Glomerular visceral epithelial cell (primary cell): Measurements from ENCODE around the gene GAS2.
A peak's percentile ranks its signal among the peaks of the same experiment; 100 is the strongest.

Source experiments
- DNase-seq: peaks from one replicate; pipeline ENCODE4 v3.0.0-alpha.2; 2016; ENCODE audit errors: extremely low spot score

Gene GAS2

DNA sequence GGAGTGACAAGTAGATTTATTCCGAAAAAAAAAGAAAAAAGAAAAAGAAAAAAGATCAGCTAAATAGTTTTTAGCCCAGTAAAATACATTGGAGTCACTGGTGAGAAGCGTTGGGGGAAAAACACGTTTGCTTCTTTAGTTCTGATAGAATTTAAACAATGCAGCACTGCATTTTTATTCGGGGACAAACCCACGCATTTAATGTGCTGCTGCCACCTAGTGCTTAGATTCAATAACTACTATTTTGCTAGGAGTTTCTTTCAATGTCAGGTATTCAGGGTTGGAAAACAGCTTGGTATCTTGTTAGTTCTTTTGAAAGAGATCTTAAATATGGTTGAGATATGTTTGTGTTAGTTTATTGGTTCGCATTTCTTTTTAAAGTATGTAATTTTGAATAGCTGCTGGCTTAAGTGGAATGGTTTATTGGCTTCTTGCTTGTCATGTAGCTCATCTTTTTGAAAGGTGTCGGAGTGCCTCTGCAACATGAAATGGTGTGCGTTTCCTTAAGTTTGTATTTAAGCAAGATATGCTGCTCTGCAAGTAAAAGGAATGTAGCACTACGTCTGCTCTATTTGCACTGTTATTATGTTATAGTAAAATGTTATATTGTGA, 121.2 kb downstream of the GAS2 start:
- peak; percentile 22 for DNase-seq

DNA sequence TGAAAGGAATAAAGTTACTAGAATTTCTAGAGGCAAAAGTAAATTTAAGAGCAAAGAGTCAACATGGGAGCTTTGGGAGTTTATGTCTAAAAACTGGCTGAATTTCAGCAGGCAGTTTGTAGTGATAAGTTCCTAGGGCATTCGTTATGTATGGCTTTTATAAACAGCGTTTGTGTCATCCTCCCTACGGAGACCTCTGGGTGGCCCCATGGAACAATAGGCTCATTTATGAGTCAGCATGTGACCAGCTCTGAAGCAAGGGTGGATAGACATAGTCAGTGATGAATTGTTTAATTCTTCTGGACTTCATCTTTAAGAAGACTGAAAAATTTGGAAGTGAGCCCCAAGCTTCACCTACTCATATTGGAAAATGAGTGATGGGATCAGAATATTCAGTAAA, 126.1 kb downstream of the GAS2 start:
- DNase-seq: no peak

DNA sequence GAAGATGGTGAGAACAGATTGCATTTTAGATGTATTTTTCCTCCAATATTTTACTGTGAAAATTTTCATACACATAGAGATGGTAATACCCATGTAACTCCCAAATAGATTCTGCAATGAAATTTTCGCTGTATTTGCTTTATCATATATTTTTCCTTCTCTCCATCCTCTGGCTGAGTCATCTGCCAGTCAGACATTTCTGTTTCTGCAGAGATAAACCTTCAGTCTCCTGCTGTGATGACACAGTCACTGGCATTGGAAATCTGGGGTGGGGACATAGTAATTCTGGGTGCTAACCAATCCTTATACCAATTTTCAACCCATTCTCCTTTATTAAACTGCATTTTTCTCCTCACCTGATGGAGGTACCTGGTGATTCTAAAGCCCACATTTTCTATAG, 129.5 kb downstream of the GAS2 start:
- DNase-seq: no peak

DNA sequence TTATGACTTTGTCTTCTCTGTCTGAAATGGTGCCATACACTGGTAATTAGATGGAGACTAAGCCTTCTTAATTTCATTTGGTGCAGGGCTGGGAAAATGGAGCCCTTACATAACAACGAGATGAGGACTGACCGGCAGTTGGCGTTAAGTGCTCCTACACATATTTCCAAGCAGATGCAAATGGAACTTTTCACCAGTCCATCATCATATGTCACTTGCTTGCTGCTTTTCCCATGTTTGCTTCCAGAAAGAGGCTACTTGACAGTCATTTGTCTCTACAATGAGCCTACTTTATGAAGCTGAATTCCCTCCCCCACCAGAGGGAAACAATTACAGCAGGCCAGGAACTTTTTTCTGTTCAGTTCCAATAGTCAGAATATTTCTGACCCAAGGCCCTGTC, 130.6 kb downstream of the GAS2 start:
- DNase-seq: no peak

DNA sequence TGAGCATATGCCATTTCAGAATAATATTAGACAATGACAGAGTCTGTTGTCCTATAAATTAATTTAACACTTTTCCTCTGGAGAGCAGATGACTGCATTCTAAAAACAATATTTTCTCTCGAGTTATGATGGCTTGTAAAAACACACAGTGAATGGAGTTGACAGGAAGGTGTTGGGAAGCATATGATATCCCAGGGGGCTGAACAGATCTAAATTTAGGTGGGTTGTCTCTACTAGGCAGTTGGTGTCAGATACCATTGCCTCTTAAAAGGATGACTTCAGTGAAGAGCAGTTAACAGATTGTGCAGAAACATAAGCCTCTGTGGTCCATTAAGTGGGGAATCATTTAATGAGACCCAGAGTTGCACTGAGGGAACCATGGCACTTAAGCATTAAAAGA, 132.5 kb downstream of the GAS2 start:
- no peak for DNase-seq

DNA sequence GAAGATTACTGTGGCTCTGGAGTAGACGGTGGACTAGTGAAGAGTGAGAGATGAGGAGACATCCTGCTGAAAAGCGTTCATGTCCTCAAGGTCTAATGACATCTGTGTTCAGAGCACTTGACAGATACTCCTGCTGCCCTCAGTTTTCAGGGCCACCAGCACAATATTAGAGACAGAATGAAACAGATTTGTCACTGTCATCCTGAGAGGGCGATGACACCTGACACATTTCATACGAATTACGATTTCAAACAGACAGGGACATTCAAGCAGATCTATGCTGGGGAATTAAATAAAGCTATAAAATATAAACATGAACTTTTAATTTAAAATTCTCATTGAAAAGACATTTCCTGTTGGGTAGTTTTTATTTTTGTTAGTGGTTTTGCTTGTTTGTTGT, 134.1 kb downstream of the GAS2 start:
- DNase-seq: no peak

DNA sequence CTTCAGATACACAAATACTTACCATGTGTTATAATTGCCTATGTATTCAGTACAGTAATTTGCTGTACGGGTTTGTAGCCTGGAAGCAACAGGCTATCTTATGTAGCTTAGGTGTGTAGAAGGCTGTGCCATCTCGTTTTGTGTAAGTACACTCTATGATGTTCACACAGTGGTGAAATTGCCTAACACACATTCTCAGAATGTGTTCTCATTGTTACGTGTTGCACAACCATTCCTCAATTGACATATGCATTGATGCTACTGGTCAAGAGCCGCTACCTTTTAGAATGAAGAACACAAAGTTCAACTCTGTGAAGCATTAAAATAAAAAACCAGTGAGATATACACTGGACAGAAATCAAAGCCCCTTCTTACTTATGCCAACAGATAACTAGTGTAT, 136.4 kb downstream of the GAS2 start:
- DNase-seq: no peak

DNA sequence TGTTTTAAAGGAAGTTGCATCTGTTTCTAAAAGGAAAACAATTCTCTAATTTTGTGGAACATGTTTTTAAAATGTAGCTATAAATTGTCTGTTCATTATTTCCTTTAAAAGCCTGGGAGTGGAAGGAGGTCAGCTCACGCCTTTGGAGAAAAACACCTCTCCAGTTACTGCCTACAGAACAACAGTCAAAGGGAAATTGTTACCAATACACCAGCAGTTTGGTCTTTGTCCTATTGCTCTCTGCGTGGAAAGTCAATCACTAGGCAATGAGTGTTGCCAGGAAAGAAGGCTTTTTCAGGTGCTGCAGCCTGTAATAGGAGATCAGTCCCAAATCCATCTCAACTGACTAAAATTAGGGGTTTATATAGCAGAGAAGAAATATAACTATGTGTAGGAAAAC, 141.0 kb downstream of the GAS2 start:
- DNase-seq: no peak

DNA sequence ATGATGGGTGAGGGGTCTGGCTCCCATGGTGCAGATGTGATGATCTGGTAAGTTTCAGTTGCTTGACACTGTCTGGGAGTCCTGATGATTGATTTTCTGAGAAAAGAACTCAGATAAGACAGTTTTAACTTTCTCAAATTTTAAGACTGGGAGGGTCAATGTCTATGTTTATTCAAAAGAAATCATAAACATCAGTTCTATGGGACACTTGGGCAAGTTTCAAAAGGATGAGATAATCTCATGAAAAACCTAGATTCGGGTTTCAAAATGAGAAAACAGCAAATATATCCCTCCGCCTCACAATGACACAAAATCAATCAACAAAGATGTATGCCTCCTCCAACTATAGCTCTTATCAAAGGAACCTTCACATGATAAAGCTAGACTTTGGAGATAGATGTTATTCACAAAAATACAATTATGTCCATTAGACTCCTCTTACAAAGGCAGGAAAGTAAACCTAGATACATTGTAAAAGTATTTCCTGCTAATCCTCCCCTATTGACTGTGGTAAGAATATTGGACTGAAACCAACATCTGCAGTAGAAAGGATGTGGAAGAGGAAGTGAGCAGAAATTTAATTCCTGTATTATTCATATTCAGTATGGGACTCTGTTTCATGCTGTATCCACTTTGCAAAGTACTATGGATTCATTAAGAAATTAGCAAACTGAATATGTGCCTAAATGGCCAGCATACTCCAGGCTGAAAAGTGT, 141.6 kb downstream of the GAS2 start:
- DNase-seq: no peak

DNA sequence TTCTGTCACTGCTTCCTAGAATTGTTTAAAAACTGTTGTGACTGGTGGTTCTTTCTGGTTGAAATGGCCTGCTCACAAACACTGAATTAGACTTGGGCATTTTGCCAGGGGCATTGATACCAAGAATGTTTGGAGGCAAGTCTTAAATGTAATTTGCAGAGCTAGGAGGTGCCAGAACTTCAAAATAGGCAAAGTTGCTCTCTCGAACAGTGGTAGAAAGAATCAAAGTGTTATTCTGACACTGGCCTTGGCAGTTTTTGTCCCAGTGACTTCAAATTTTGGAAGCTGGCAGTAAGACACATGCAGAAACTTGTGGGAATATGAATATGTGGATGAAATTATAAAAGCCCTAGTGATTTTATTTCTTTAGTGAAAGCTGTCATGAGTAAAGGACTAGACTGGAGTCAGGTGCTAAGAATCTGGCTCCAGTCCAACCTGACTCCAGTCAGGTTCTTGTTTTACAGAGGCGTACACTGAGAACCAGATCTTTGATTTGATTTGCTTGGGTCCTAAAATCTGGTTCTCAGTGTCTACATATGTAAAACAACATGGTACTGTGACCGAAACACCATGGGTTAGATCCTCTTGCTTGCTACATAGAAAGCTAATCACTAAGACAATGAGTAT, 142.3 kb downstream of the GAS2 start:
- DNase-seq: no peak

DNA sequence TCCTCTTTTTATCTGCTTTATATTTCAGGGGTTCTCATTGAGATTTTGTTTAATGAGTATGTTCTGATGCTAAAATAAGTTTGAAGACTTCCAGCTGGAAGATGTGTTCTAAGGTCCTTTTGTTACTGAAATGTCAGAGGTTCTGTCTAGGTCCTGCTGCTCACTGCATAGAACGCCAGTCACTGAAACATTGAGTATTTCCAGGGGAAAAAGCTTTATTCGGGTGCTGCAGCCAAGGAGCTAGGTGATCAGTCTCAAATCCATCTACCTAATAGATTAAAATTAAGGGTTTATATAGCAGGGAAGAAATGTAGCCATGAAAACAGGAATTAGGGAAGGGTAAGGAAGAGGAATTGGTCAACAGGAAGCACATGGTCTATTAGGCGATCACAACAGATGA, 143.5 kb downstream of the GAS2 start:
- DNase-seq: no peak

DNA sequence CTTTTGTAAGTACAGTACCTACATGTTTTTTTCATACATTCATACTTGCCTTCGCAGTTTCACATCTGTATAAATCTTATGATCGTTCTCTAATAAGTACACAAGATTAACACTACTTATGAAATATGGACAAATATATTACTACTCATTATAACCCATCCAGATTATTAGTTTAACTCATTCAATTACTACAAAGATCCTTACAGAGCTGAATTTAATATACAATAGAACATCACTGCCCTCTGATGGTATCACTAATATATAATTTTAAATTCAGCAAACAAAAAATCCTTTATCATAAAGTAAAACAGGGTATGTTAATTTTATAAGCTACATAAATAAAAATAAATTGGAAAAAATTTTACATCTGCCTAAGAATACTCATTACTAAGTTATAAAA, 155.8 kb downstream of the GAS2 start:
- DNase-seq: no peak

DNA sequence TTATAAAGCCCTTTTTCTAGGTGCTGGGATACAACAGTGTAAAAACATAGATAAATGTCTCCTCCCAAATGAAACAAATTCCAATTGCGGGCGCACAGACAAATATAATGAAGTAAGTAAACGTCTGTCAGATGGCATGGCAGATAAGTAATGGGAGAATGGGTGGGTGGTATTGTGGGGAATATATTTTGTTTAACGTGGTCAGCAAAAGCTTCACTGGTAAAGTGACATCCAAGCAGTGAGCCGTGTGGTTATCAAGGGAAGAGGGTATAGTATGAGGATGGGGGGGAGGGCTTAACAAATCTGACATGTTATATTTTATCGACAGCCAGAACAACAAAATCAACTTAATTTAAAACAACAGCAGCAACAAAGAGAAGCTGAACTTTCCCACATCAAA, 162.0 kb downstream of the GAS2 start:
- DNase-seq: peak; percentile 0

DNA sequence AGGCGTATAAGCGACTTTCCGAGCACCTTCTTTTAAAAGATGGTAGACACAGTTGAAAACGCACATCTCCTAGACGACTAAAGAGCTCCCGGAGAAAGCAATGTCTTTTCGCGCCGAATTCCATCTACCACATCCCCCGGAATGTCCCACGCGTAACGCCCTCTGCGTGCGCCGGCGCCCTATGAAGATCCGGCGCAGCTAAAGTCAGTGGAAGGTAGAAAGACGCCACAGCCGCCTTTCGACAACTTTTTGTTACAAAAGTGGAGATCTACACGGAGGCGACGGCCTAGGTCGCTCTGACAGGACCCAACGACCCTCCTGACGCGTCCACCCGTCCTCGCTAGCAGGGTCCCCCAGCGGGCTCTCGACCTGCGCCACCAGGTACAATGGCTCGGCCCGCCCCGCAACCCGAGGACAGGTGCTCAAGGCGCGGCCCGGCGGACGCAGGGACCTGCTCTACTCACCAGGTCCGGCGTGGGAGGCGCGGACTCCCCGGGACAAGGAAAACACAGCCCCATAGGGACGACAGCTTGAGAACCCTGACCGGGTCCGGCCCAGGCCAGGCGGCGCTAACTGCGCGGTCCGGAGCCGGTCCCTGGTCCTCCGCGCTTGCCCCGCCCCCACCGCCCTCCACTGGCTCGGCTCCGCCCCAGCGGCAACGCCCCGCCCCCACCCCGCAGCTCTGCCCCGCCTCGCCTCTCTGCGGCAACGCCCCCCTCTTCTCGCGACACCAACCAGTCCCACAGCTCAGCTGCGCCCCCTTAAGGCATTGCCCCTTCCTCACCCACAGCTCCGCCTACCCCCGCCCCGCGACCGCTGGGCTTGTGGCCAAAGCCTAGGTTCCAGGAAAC, 163.0 kb downstream of the GAS2 start, which contains the start of gene SVIP:
SVIP (minus strand) TSS at position 571 of the 851 bp plus-strand sequence; CDS start at position 518, 53 bp downstream.
- peak; percentile 95 for DNase-seq

DNA sequence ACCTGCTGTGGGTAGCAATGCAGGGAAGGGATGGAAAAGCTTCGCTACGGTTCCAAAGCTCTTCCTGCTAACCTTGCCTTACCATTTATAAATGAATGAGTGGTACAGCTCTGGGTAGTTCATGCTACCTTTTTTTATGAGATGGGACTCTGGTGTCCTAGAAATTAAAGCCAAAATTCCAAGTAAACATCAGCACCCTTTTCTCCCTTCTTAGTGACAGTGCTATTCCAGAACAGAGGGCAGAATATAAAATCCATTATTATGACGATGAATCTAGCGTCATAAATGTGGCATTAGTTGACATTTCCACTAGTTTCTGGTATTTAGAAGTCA, 163.6 kb downstream of the GAS2 start:
- DNase-seq: no peak

DNA sequence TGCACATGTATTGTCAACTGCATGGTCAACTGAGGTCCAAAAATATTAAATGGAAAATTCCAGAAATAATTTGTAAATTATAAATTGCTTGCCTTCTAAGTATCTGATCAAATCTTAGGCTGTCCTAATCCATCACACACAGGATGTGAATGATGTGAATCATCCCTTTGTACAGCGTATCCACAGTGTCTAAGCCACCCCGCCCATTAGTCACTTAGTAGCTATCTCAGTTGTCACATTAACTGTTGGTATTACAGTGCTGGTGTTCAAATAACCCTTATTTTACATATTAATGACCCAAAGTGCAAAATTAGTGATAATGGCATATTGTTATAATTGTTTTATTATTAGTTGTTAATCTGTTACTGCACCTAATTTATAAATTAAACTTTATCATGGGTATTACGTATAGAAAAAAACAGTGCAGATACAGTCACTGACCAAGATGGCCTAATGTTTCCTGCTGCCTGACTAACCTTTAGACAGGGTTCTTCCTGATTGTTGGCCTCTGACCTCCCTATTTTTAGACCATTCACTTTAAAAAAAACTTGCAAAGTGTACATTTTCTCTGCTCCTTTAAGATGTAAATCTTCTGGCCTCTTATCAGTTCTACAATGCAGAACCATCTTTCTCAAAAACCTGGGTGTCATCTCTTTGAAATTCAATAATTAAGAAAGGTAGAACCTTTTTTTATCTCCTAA, 166.1 kb downstream of the GAS2 start:
- peak; percentile 5 for DNase-seq

DNA sequence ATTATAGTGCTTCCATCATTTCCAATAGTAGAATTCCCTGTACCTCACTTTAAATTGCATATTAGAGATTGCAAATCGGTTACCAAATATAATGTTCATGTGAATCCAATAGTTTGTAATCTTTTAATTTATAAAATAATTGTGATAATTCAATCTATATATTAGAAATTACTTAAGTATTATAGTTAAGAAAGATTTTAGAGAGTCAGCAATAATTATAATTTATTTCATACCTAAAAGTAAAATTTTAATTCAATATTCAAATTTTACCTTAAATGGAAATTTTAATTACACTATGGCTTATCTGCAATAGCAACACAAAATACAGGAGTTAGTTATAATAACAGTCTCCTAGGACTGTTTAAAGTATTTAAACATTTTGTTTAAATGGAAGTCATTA, 180.3 kb downstream of the GAS2 start:
- DNase-seq: no peak

DNA sequence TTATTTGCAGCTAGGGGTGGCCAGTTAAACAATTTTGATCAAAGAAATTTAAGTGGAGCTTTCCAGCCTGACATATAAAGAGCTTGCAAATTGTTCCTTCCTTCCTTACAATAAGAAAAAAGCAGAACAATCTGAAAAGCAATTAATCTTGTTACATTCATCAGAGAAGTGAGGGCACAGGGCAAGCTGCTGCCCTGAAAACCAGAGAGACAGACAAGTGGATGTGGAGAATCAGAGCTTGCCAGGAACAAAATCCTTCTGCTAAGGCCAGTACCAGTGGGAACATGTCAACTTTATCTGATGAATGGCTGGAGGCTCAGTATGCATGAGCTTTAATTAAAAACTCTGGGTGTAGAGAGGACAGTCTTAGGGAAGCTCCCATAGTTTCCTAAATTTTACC, 185.1 kb downstream of the GAS2 start:
- no peak for DNase-seq

DNA sequence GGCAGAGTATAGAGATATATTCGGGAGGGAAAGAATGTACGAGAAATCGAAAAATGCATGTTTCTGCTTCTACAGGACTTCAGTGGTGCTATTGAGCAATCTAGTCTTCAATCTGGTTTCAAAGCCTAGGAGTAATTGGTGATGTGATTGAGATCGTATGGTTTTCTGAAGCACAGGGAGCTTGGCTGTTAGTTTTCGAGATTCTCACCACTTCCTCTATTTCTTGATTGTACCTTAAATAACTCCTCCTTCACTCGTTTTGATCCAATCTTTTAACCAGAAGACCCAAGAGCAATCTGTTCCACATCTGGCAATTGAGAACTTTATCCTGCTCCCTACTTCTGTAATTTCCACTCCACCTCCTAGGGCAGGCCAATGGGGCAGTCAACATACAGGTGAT, 193.3 kb downstream of the GAS2 start:
- DNase-seq: no peak

DNA sequence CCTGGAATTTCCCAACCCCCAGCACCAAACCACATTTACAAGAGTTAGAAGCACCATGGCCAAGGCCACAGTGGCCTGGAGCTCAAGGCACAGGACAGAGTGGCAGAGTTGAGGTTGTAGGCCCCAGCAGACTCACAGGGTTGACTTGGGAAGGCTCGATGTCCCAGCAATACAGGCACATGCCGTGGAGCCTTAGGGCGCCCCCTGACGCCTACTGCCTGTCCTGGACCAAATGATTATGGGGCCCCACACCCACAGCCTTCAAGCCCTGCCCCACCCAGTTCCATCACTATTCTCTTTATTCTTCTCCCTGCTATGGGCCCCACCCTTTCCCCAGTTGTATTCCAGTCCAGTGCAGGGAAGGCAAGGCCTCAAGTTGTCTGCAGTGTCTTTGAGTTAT, 193.8 kb downstream of the GAS2 start, which contains the start of gene CCDC179:
CCDC179 (minus strand) TSS at position 234 of the 400 bp plus-strand sequence; CDS start at position 181, 53 bp downstream.
- DNase-seq: no peak
